GM03348 (cell line): ENCODE data around the gene ABHD16B.

Source experiments
- DNase-seq: peaks from one replicate; pipeline ENCODE4 v3.0.0; 2012; ENCODE audit warnings: low spot score

The ABHD16B gene

GRCh38 chr20:63861365-63861934, at the start of gene ABHD16B:
ABHD16B (plus strand) TSS chr20:63861498; CDS start chr20:63861541, 43 bp downstream.
- no peak for DNase-seq

- DNase-seq, result no peak
These were observed 46.2 kb upstream of the ABHD16B start for GRCh38 chr20:63814891-63815614.

GRCh38 chr20:63815615-63816253, 45.6 kb upstream of the ABHD16B start:
- DNase-seq, result no peak

DNA sequence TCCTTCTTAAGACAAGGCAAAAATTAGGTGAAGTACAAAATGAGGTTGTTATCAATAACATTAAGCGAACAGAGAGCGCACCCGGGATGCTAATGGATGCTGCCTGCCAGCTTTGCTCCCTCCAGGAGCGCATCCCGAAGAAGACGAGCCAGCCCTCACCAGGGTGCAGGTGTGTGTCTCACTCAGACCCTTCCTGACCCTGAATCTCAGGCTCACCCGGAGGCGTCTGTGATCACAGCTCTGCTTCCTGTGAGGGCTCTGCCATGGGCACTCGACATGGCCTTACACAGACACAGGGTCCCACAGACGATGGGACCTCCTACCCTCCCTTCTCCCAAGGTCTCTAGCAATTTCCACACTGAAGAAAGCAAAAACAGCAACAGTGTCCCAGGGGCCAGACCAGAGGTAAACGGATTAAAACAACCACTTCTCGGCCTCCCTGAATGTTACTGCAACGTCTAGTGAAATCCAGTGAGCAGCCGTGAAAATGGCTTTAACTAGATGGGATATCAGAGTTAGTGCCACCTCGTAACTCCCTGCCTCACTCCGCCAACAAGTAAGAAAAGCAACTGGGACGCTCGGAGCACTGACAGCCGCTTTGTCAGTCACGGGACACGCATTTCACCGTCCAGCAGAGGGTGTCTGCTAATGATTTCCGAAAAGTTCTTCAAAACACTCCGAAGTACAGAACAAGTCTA, 41.9 kb upstream of the ABHD16B start:
- DNase-seq, result no peak

DNA sequence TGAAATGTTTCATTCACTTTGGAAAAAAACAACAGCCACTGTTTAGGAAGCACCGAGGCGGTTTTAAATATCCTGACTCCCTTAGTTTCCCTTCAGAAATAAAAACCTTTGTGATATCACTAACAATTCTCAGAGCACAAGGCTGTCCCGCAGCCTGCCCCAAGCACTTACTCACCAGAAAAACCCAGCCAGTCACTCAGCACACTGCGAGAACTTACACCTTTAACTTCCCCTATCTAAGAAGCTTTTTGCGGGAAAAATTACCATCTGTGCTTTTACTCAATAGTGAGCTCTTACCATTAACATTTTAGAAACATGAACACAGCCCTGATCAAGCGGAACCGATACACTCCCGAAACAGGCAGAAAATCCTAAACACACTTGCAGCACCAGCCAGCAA, 39.5 kb upstream of the ABHD16B start:
- no peak for DNase-seq

- no peak for DNase-seq
These were observed 39.0 kb upstream of the ABHD16B start for GRCh38 chr20:63822276-63822696.

- DNase-seq, result no peak
These were observed 37.5 kb upstream of the ABHD16B start for GRCh38 chr20:63823691-63824311.

GRCh38 chr20:63825331-63826118, 35.8 kb upstream of the ABHD16B start:
- no peak for DNase-seq

GRCh38 chr20:63826753-63827152, 34.5 kb upstream of the ABHD16B start:
- no peak for DNase-seq

GRCh38 chr20:63828124-63828523, 33.2 kb upstream of the ABHD16B start:
- DNase-seq, result no peak

DNA sequence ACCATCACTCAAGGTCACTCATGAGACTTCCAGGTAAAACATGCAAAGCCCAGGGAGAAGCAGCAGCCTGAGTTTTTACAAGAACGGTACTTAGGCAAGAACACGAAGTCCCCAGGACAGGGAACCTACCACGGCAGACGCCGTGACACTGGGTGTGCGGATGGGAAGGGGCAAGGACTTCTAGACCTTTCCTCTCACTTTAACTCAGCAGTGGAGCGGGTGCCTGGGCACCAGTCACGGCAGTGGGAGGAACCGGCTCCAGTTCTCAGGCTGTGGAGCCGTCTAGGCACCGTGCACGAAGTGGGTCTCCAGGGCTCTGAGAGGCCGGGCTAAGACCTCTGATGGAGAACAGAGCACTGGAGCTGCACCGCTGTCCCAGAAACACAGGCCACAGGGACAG, 32.8 kb upstream of the ABHD16B start:
- DNase-seq, result no peak

DNA sequence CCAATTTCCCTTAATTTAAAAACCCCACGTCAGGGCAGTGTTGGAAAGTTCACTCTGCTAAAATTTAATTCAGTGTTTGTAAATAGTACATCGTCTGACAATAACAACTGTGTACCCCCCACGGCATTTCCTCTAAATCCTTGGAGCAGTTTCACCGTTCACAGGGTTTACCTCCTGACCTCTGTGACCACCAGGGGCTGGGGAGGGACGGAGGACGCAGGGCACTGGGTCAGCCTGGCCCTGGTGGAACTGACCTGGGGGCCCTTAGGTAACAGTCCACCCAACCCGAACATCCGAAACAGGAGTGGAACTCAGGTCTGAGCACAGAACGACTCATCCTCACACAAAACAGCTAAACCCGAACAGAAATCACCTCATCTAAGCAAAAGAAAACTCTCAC, 32.3 kb upstream of the ABHD16B start:
- no peak for DNase-seq

- no peak for DNase-seq
These were observed 31.7 kb upstream of the ABHD16B start for GRCh38 chr20:63829603-63829944.

GRCh38 chr20:63829945-63830835, 31.1 kb upstream of the ABHD16B start:
- no peak for DNase-seq

DNA sequence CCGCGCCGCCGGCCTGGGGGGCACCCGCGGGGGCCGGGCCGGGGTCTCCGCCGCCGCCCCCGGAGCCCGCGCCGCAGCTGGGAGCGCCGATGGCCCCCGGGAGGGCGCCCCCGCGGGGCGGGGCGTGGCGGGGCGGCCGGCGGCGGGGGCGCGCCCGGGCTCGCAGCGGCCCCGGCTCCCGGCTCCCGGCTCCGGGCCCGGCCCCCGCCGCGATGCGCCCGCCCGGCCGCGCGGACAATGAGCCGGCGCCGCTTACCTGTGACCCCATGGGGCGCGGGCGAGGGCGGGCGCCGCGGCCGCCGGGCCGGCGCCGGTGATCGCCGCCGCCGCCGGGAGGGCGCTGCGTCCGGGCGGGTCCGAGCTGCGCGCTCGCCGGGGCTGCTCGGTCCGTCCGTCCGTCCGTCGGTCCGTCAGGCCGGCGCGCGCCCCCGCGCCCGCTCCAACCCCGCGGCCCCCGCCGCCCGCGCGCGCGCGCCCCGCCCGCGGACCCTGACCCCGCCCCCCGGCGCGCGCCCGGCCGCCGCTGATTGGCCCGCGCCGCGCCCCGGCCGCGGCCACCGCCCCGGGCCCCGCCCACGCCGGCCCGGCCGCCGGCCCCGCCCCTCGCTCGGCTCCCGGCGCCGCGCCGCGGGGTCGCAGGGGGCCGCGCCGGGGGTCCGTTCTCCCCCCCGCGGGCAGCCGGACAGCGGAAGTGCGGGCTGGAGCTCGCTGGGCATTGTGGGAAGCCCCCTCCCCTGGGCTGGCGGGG, 30.3 kb upstream of the ABHD16B start, which contains the start of gene ZBTB46:
Gene ZBTB46, minus strand, starts transcription at position 424 of the 748 bp plus-strand sequence. CDS start 40,507 bp downstream, outside the sequence.
- peak; percentile 99 for DNase-seq

GRCh38 chr20:63831646-63831992, 29.7 kb upstream of the ABHD16B start:
- no peak for DNase-seq

DNA sequence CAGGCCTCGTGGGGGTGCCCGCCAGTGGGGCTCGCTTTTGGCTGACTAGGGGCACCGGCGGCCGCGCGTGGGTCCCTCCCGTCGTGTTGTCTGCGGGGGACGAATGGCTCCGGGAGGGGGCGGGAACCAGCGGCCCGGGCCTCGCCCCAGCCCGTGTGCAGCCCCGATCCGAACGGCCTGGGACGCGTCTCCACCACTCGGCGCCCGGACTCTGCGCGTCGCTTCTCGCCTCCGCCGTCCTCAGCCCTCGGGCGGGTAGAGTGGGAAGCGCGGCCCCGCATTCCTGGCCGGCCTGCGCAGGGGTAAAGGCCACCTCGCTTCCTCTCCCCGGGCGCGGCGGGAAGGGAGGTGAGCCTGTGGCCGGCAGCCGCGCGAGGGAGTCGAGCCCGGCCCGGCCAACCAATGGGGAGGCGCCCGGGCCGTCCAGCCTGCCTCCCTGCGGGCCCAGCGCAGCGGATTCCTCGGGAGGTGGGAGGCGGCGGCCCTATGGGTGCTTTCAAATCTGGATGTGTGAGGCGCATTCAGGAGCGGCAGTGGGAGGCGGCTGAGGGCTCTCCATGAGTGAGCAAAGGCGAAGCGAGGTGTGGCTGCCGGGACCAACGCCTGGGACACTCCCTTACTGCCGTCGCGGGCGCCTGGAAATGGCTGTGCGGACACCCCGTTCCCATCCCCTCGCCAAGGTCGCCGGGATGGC, 29.2 kb upstream of the ABHD16B start:
- no peak for DNase-seq

GRCh38 chr20:63833776-63834490, 27.4 kb upstream of the ABHD16B start:
- no peak for DNase-seq

GRCh38 chr20:63834491-63834880, 26.8 kb upstream of the ABHD16B start:
- DNase-seq, result no peak
